SK-N-SH treated with all-trans-retinoic acid at 6 μM for 48 hours (cell line): Measurements from ENCODE around the gene GSAP.

Experiments used
- ATAC-seq: fragments of 200-7000 bp; cut with Tn5 transposase; 3 replicates; pipeline ENCODE4 v1.9.1; 2020; ENCODE audit warnings: mild to moderate bottlenecking, moderate library complexity
- ARNTL ChIP-seq: fragments of 450-650 bp; formaldehyde crosslinking; IDR thresholded peaks from 2 replicates; pipeline ENCODE4 v1.5.0; 2020; ENCODE audit warnings: low read depth, mild to moderate bottlenecking, moderate library complexity, borderline replicate concordance
- BACH2 ChIP-seq: fragments of 250-450 bp; sonication (Bioruptor Pico); IDR thresholded peaks from 2 replicates; pipeline ENCODE4 v1.9.0; 2021; ENCODE audit warnings: mild to moderate bottlenecking, borderline replicate concordance
- CSDC2 ChIP-seq: fragments of 250-450 bp; sonication (Bioruptor Pico); IDR thresholded peaks from 2 replicates; pipeline ENCODE4 v1.5.0; 2020; ENCODE audit warnings: mild to moderate bottlenecking, moderate library complexity
- CSRNP3 ChIP-seq: fragments of 250-450 bp; sonication (Bioruptor Pico); IDR thresholded peaks from 2 replicates; pipeline ENCODE4 v1.5.1; 2021; ENCODE audit warnings: mild to moderate bottlenecking, moderate library complexity
- ESRRG ChIP-seq: fragments of 250-450 bp; sonication (Bioruptor Pico); IDR thresholded peaks from 2 replicates; pipeline ENCODE4 v1.6.1; 2021; ENCODE audit warnings: mild to moderate bottlenecking
- GLIS3 ChIP-seq: fragments of 250-450 bp; sonication (Bioruptor Pico); IDR thresholded peaks from 2 replicates; pipeline ENCODE4 v1.5.0; 2020; ENCODE audit warnings: mild to moderate bottlenecking, moderate library complexity
- ISL1 ChIP-seq: fragments of 250-450 bp; sonication (Bioruptor Pico); IDR thresholded peaks from 2 replicates; pipeline ENCODE4 v2.1.2; 2022; ENCODE audit warnings: mild to moderate bottlenecking, moderate library complexity
- PPARA ChIP-seq: fragments of 250-450 bp; sonication (Bioruptor Pico); IDR thresholded peaks from 2 replicates; pipeline ENCODE4 v1.5.0; 2020; ENCODE audit warnings: mild to moderate bottlenecking, borderline replicate concordance
- RARB ChIP-seq: fragments of 250-450 bp; sonication (Bioruptor Pico); IDR thresholded peaks from 2 replicates; pipeline ENCODE4 v1.8.0; 2021; ENCODE audit warnings: mild to moderate bottlenecking, moderate library complexity
- SNAI2 ChIP-seq: fragments of 250-450 bp; sonication (Bioruptor Pico); IDR thresholded peaks from 2 replicates; pipeline ENCODE4 v1.5.0; 2020; ENCODE audit warnings: mild to moderate bottlenecking, moderate library complexity
- TSHZ2 ChIP-seq: fragments of 250-450 bp; sonication (Bioruptor Pico); IDR thresholded peaks from 2 replicates; pipeline ENCODE4 v1.5.0; 2020; ENCODE audit warnings: mild to moderate bottlenecking, moderate library complexity
- ZC3H10 ChIP-seq: fragments of 250-450 bp; sonication (Bioruptor Pico); IDR thresholded peaks from 2 replicates; pipeline ENCODE4 v1.5.1; 2021; ENCODE audit warnings: mild to moderate bottlenecking, moderate library complexity
- ZFP3 ChIP-seq: fragments of 250-450 bp; sonication (Bioruptor Pico); IDR thresholded peaks from 2 replicates; pipeline ENCODE4 v1.5.0; 2020; ENCODE audit warnings: mild to moderate bottlenecking, moderate library complexity
- ZFP30 ChIP-seq: fragments of 450-650 bp; formaldehyde crosslinking; IDR thresholded peaks from 2 replicates; pipeline ENCODE4 v1.5.0; 2022; ENCODE audit warnings: mild to moderate bottlenecking, moderate library complexity
- ZNF565 ChIP-seq: fragments of 450-650 bp; formaldehyde crosslinking; conservative IDR thresholded peaks from 2 replicates; pipeline ENCODE4 v1.5.0; 2020; ENCODE audit warnings: low read depth, mild to moderate bottlenecking, moderate library complexity
- ZNF70 ChIP-seq: fragments of 450-650 bp; formaldehyde crosslinking; IDR thresholded peaks from 2 replicates; pipeline ENCODE4 v1.5.0; 2020; ENCODE audit warnings: mild to moderate bottlenecking, moderate library complexity
- TF ChIP-seq, protein P1 (sequence below): fragments of 250-450 bp; sonication (Bioruptor Pico); IDR thresholded peaks from 2 replicates; pipeline ENCODE4 v1.8.0; 2021; ENCODE audit warnings: low read depth, mild to moderate bottlenecking, moderate library complexity, borderline replicate concordance
- TF ChIP-seq, protein P2 (sequence below): fragments of 250-450 bp; sonication (Bioruptor Pico); IDR thresholded peaks from 2 replicates; pipeline ENCODE4 v1.8.0; 2020; ENCODE audit warnings: mild to moderate bottlenecking, moderate library complexity, borderline replicate concordance
- TF ChIP-seq, protein P3 (sequence below): fragments of 250-450 bp; sonication (Bioruptor Pico); IDR thresholded peaks from 2 replicates; pipeline ENCODE4 v1.5.1; 2020; ENCODE audit warnings: low read depth, mild to moderate bottlenecking, moderate library complexity

Gene GSAP

DNA sequence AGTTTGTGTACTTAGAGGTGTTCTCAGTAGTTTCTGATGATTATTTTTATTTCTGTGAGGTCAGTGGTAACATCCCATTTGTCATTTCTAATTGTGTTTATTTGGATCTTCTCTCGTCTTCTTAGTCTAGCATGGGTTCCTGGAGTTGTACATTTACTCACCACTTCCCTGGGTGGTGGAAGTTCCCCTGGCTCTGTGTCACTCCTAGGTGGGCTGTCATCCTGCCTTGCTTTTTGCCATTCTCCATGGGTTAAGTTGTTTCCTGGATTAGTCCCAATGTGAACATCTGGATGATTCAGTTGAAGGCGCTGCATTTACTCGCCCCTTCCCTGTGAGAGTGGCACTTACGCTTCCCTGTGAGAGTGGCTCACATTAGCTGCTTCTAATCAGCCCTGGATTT, 48.2 kb downstream of the GSAP start:
- no peak for ATAC-seq
- no peak for TF ChIP-seq SNAI2 (CRISPR knock-in tag)
- TF ChIP-seq CSDC2 (CRISPR knock-in tag), result no peak
- no peak for TF ChIP-seq ZNF565 (CRISPR knock-in tag)
- TF ChIP-seq ZNF70 (CRISPR knock-in tag), result no peak
- TF ChIP-seq ARNTL (CRISPR knock-in tag), result no peak
- TF ChIP-seq PPARA, result no peak
- TF ChIP-seq RARB (CRISPR knock-in tag), result no peak
- TF ChIP-seq, protein P1, sequence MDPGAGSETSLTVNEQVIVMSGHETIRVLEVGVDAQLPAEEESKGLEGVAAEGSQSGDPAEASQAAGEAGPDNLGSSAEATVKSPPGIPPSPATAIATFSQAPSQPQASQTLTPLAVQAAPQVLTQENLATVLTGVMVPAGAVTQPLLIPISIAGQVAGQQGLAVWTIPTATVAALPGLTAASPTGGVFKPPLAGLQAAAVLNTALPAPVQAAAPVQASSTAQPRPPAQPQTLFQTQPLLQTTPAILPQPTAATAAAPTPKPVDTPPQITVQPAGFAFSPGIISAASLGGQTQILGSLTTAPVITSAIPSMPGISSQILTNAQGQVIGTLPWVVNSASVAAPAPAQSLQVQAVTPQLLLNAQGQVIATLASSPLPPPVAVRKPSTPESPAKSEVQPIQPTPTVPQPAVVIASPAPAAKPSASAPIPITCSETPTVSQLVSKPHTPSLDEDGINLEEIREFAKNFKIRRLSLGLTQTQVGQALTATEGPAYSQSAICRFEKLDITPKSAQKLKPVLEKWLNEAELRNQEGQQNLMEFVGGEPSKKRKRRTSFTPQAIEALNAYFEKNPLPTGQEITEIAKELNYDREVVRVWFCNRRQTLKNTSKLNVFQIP (CRISPR knock-in tag), result no peak
- TF ChIP-seq ZFP30 (CRISPR knock-in tag), result no peak
- TF ChIP-seq, protein P2, sequence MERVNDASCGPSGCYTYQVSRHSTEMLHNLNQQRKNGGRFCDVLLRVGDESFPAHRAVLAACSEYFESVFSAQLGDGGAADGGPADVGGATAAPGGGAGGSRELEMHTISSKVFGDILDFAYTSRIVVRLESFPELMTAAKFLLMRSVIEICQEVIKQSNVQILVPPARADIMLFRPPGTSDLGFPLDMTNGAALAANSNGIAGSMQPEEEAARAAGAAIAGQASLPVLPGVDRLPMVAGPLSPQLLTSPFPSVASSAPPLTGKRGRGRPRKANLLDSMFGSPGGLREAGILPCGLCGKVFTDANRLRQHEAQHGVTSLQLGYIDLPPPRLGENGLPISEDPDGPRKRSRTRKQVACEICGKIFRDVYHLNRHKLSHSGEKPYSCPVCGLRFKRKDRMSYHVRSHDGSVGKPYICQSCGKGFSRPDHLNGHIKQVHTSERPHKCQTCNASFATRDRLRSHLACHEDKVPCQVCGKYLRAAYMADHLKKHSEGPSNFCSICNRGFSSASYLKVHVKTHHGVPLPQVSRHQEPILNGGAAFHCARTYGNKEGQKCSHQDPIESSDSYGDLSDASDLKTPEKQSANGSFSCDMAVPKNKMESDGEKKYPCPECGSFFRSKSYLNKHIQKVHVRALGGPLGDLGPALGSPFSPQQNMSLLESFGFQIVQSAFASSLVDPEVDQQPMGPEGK (CRISPR knock-in tag), result no peak

DNA sequence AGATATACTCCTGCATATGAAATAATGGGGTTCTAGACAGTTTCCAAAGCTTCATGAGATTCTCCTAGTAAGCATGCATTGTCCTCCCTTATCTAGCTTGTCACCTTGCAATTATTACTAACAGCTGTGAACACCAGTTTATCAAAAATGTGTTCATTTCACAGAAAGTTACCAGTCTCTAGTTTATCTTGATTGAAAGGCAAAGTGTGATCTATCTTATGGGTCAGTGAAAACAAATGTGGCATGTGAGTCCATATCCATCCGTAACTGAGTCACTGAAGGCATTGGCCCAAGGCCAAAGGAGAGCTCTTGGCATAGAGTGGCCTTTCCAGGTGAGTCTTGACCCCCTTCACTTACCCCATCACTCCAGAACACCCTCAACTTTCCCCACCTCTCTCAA, 53.2 kb downstream of the GSAP start:
- no peak for ATAC-seq
- TF ChIP-seq ESRRG (no peak), ZNF70 (CRISPR knock-in tag) (no peak), ZC3H10 (no peak), RARB (CRISPR knock-in tag) (no peak), ZNF565 (CRISPR knock-in tag) (no peak)
- TF ChIP-seq, all 23 proteins: peak for 0

GRCh38 chr7:77360969-77361368, 55.2 kb downstream of the GSAP start:
- no peak for ATAC-seq
- TF ChIP-seq GLIS3 (CRISPR knock-in tag) (no peak), SNAI2 (CRISPR knock-in tag) (no peak), ESRRG (no peak), TSHZ2 (no peak), ZFP3 (CRISPR knock-in tag) (no peak), CSRNP3 (no peak), ZC3H10 (no peak), BACH2 (CRISPR knock-in tag) (no peak), ISL1 (CRISPR knock-in tag) (no peak)
- TF ChIP-seq, protein P1 (CRISPR knock-in tag), result no peak
- TF ChIP-seq, protein P3, sequence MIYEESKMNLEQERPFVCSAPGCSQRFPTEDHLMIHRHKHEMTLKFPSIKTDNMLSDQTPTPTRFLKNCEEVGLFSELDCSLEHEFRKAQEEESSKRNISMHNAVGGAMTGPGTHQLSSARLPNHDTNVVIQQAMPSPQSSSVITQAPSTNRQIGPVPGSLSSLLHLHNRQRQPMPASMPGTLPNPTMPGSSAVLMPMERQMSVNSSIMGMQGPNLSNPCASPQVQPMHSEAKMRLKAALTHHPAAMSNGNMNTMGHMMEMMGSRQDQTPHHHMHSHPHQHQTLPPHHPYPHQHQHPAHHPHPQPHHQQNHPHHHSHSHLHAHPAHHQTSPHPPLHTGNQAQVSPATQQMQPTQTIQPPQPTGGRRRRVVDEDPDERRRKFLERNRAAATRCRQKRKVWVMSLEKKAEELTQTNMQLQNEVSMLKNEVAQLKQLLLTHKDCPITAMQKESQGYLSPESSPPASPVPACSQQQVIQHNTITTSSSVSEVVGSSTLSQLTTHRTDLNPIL (CRISPR knock-in tag), result no peak
